Retinal pigment epithelial cell (primary cell): ENCODE results near the gene TMEM135.
A peak's percentile ranks its signal among the peaks of the same experiment; 100 is the strongest.

Experiments
- DNase-seq: peaks from one replicate; pipeline ENCODE4 v3.0.0-alpha.2; 2010; ENCODE audit warnings: low read depth
- H3K4me3 ChIP-seq: 2 replicates; pipeline ENCODE4 v1.5.1; 2011; ENCODE audit warnings: mild to moderate bottlenecking, low read length, control low read depth, moderate library complexity
- CTCF ChIP-seq: conservative IDR thresholded peaks from 2 replicates; pipeline ENCODE4 v1.5.1; 2011; ENCODE audit warnings: low read depth, low read length, control low read depth, inconsistent platforms

Gene TMEM135

GRCh38 chr11:87125257-87125656, 87.5 kb downstream of the TMEM135 start:
- no peak for TF ChIP-seq CTCF
- no peak for DNase-seq
- no peak overlapping the region for H3K4me3 ChIP-seq

GRCh38 chr11:87127101-87127500, 89.4 kb downstream of the TMEM135 start:
- DNase-seq = peak; percentile 65
- no peak for TF ChIP-seq CTCF
- no peak overlapping the region for H3K4me3 ChIP-seq

- no peak for DNase-seq
- TF ChIP-seq CTCF = no peak
- H3K4me3 ChIP-seq = no peak overlapping the region
Observed at GRCh38 chr11:87128372-87128771, 90.6 kb downstream of the TMEM135 start.

GRCh38 chr11:87134524-87135106, 96.9 kb downstream of the TMEM135 start:
- DNase-seq = no peak
- TF ChIP-seq CTCF = no peak
- H3K4me3 ChIP-seq = no peak overlapping the region

GRCh38 chr11:87136236-87136635, 98.5 kb downstream of the TMEM135 start:
- TF ChIP-seq CTCF = no peak
- DNase-seq = no peak
- no peak overlapping the region for H3K4me3 ChIP-seq

- no peak for TF ChIP-seq CTCF
- no peak overlapping the region for H3K4me3 ChIP-seq
- DNase-seq = no peak
Observed at GRCh38 chr11:87137711-87138110, 100.0 kb downstream of the TMEM135 start.

GRCh38 chr11:87139475-87139874, 101.7 kb downstream of the TMEM135 start:
- H3K4me3 ChIP-seq = no peak overlapping the region
- no peak for TF ChIP-seq CTCF
- DNase-seq = no peak
